ENCODE measurements around the gene ZNF85. TPM values are rescaled to one million over a fixed set of nuclear protein-coding genes. Genes with fewer than 3 reads are reported as not detected.

Gene ZNF85
- total RNA-seq, 1 experiment from 2014 or later: 26.8 TPM

- H3K18ac ChIP-seq (ENCODE audit: insufficient read length, low read depth, low read length): no peak overlapping the region
- no peak overlapping the region for H2BK20ac ChIP-seq (ENCODE audit: low read depth, low read length, poor library complexity, severe bottlenecking)
- no peak overlapping the region for H2AFZ ChIP-seq (ENCODE audit: low read length)
- no peaks in the 10 kb centered on the region for H3K27me3 ChIP-seq (ENCODE audit: insufficient read depth, low read length)
- H3K9ac ChIP-seq (ENCODE audit: extremely low read depth, insufficient read length, low read length): no peak overlapping the region
- no peak overlapping the region for H3K4ac ChIP-seq (ENCODE audit: low read depth, low read length)
- no peak overlapping the region for H3K23ac ChIP-seq (ENCODE audit: insufficient read length, low read depth, low read length)
- no peak overlapping the region for H3K14ac ChIP-seq (ENCODE audit: insufficient read depth, low read length)
- no peak overlapping the region for H3K4me2 ChIP-seq (ENCODE audit: insufficient read depth, insufficient read length, low read length)
- H2BK5ac ChIP-seq (ENCODE audit: insufficient read length, low read length): no peak overlapping the region
- H2BK120ac ChIP-seq (ENCODE audit: low read depth, low read length, poor library complexity, severe bottlenecking): no peak overlapping the region
- H3K4me1 ChIP-seq (ENCODE audit: insufficient read depth, low read length): no peaks in the 10 kb centered on the region
- no peak for DNase-seq
- no peak overlapping the region for H2AK5ac ChIP-seq (ENCODE audit: insufficient read length, low read length)
- no peak overlapping the region for H4K5ac ChIP-seq (ENCODE audit: insufficient read length, low read depth, low read length)
- H3K4me1 Mint-ChIP-seq: no peaks in the 10 kb centered on the region
- H3K27me3 Mint-ChIP-seq (ENCODE audit: low read depth): peaks cover 8% of the 10 kb centered on the region
- no peak overlapping the region for H3K27ac ChIP-seq (ENCODE audit: insufficient read length, low read depth, low read length)
- no peak overlapping the region for H4K91ac ChIP-seq (ENCODE audit: insufficient read length, low read depth, low read length)
- TF ChIP-seq, protein P1, sequence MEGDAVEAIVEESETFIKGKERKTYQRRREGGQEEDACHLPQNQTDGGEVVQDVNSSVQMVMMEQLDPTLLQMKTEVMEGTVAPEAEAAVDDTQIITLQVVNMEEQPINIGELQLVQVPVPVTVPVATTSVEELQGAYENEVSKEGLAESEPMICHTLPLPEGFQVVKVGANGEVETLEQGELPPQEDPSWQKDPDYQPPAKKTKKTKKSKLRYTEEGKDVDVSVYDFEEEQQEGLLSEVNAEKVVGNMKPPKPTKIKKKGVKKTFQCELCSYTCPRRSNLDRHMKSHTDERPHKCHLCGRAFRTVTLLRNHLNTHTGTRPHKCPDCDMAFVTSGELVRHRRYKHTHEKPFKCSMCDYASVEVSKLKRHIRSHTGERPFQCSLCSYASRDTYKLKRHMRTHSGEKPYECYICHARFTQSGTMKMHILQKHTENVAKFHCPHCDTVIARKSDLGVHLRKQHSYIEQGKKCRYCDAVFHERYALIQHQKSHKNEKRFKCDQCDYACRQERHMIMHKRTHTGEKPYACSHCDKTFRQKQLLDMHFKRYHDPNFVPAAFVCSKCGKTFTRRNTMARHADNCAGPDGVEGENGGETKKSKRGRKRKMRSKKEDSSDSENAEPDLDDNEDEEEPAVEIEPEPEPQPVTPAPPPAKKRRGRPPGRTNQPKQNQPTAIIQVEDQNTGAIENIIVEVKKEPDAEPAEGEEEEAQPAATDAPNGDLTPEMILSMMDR (conservative IDR thresholded peaks at IDR 0.05): no peak
- peaks cover 41% of the 10 kb centered on the region for H3K9me3 ChIP-seq (ENCODE audit: control insufficient read depth, low read depth, low read length)
- no CpG with 5 or more reads among the region's 3 CpGs for WGBS (ENCODE audit: extremely low coverage, insufficient read length, low lambda C conversion rate)
- no peak overlapping the region for H4K8ac ChIP-seq (replicated peaks; ENCODE audit: insufficient read length, low read depth, low read length)
- H3K79me2 ChIP-seq (ENCODE audit: insufficient read depth, low read length): no peaks in the 10 kb centered on the region
- no peak overlapping the region for H2BK15ac ChIP-seq (ENCODE audit: low read depth, low read length)
- no peaks in the 10 kb centered on the region for H4K20me1 ChIP-seq (ENCODE audit: control insufficient read depth, insufficient read depth, insufficient read length)
- peaks cover 86 to 90% of the 10 kb centered on the region in 2 experiments for H3K9me3 Mint-ChIP-seq
- no peaks in the 10 kb centered on the region for H3K79me1 ChIP-seq (ENCODE audit: insufficient read depth, low read depth, low read length, poor library complexity, severe bottlenecking)
- H3K56ac ChIP-seq (ENCODE audit: insufficient read length, low read depth, low read length): no peak overlapping the region
- no peak overlapping the region for H3K27ac Mint-ChIP-seq
- H2BK12ac ChIP-seq (ENCODE audit: insufficient read length, low read depth, low read length): no peak overlapping the region
- no peak overlapping the region for H3K4me3 Mint-ChIP-seq
- no peaks in the 10 kb centered on the region for H3K23me2 ChIP-seq (ENCODE audit: insufficient read length, low read depth, low read length, poor library complexity, severe bottlenecking)
- H3K36me3 Mint-ChIP-seq (ENCODE audit: insufficient read depth in 1 of 3, low read depth in 3 of 3): peaks cover 14 to 30% (median 27%) of the 10 kb centered on the region in 3 experiments
- H3T11ph ChIP-seq (ENCODE audit: low read length): no peak overlapping the region
These were observed 10.1 kb upstream of the ZNF85 start for GRCh38 chr19:20912973-20913372.
